Cerebellar nuclear complex (tissue), 1 donor: ENCODE data around the gene DLL3.
A peak's percentile ranks its signal among the peaks of the same experiment; 100 is the strongest.
"Not testable (repeated sequence)": the region's sequence is repeated elsewhere in the genome, so short reads cannot be mapped to it uniquely, and the experiment has no call there.

Experiments
- DNase-seq, 2 experiments: peaks; one replicate each; lab custom pipeline; 2025; lab: John Stamatoyannopoulos, UW

The DLL3 gene

GRCh38 chr19:39498798-39499642 is at the start of gene DLL3:
DLL3 (plus strand) TSS chr19:39498947; CDS start chr19:39498975, 28 bp downstream.
- DNase-seq = no peak

GRCh38 chr19:39449116-39449797 is 49.5 kb upstream of the DLL3 start:
- DNase-seq = no peak

GRCh38 chr19:39451257-39451656 is 47.5 kb upstream of the DLL3 start:
- not testable (repeated sequence) for DNase-seq

GRCh38 chr19:39463403-39463802 is 35.3 kb upstream of the DLL3 start:
- DNase-seq = no peak

- DNase-seq = no peak
Measured at GRCh38 chr19:39465956-39466747, 32.6 kb upstream of the DLL3 start.

GRCh38 chr19:39467941-39468340 is 30.8 kb upstream of the DLL3 start:
- DNase-seq = no peak

- no peak for DNase-seq
Measured at GRCh38 chr19:39469036-39469435, 29.7 kb upstream of the DLL3 start.

- no peak for DNase-seq
Measured at GRCh38 chr19:39469567-39469966, 29.2 kb upstream of the DLL3 start.

GRCh38 chr19:39470724-39471339 is 27.9 kb upstream of the DLL3 start:
- no peak for DNase-seq

GRCh38 chr19:39471756-39472536 is 26.8 kb upstream of the DLL3 start:
- no peak for DNase-seq

GRCh38 chr19:39472746-39473442 is 25.9 kb upstream of the DLL3 start:
- no peak for DNase-seq

- DNase-seq = no peak
Measured at GRCh38 chr19:39473443-39473960, 25.2 kb upstream of the DLL3 start.

GRCh38 chr19:39474139-39474620 is 24.6 kb upstream of the DLL3 start:
- no peak for DNase-seq

- no peak for DNase-seq
Measured at GRCh38 chr19:39475748-39476147, 23.0 kb upstream of the DLL3 start.

- not testable (repeated sequence) for DNase-seq
Measured at GRCh38 chr19:39479319-39479801, 19.4 kb upstream of the DLL3 start.

GRCh38 chr19:39479916-39480315 is 18.8 kb upstream of the DLL3 start:
- DNase-seq = no peak

- peak in 1 of 2 experiments; percentile 76 for DNase-seq
Measured at GRCh38 chr19:39480337-39481228, 18.2 kb upstream of the DLL3 start, which contains the start of gene TIMM50. TIMM50 (plus strand) TSS chr19:39480838; CDS start chr19:39480854, 16 bp downstream.

- DNase-seq = no peak
Measured at GRCh38 chr19:39481229-39481545, 17.6 kb upstream of the DLL3 start.

GRCh38 chr19:39481676-39482075 is 17.1 kb upstream of the DLL3 start:
- no peak for DNase-seq
